ENCODE data around the gene GSC2.

Gene GSC2

GRCh38 chr22:19131685-19132015 is 18.4 kb downstream of the GSC2 start:
- DNase-seq, result no peak

GRCh38 chr22:19130959-19131684 is 19.0 kb downstream of the GSC2 start, which contains the start of gene TSSK2:
Gene TSSK2, plus strand, starts transcription at chr22:19131308. Its CDS starts 92 bp downstream, at chr22:19131400.
- no peak for DNase-seq

- no peak for DNase-seq
Measured at GRCh38 chr22:19129871-19130270, 20.2 kb downstream of the GSC2 start.

- DNase-seq, result no peak
Measured at GRCh38 chr22:19128946-19129727, 21.0 kb downstream of the GSC2 start.

GRCh38 chr22:19128009-19128401 is 22.1 kb downstream of the GSC2 start:
- DNase-seq, result no peak

GRCh38 chr22:19127329-19128008 is 22.6 kb downstream of the GSC2 start:
- no peak for DNase-seq

GRCh38 chr22:19126309-19127273 is 23.5 kb downstream of the GSC2 start:
- no peak for DNase-seq

GRCh38 chr22:19125474-19126308 is 24.4 kb downstream of the GSC2 start:
- DNase-seq, result no peak

- DNase-seq, result no peak
Measured at GRCh38 chr22:19125011-19125410, 25.1 kb downstream of the GSC2 start.

- DNase-seq, result no peak
Measured at GRCh38 chr22:19124377-19124776, 25.7 kb downstream of the GSC2 start.

GRCh38 chr22:19123936-19124335 is 26.2 kb downstream of the GSC2 start:
- DNase-seq, result no peak

GRCh38 chr22:19122752-19123492 is 27.2 kb downstream of the GSC2 start:
- DNase-seq, result no peak

GRCh38 chr22:19122143-19122751 is 27.8 kb downstream of the GSC2 start, which contains the start of gene DGCR2:
Gene DGCR2, minus strand, starts transcription at chr22:19122412. Its CDS starts 206 bp downstream, at chr22:19122206.
- peak; percentile 97 for DNase-seq

GRCh38 chr22:19121631-19122142 is 28.4 kb downstream of the GSC2 start:
- DNase-seq, result peak; percentile 18

GRCh38 chr22:19120829-19121630 is 29.1 kb downstream of the GSC2 start:
- DNase-seq, result no peak

- no peak for DNase-seq
Measured at GRCh38 chr22:19119949-19120348, 30.1 kb downstream of the GSC2 start.

- peak; percentile 23 for DNase-seq
Measured at GRCh38 chr22:19118329-19118880, 31.7 kb downstream of the GSC2 start.

GRCh38 chr22:19117111-19117512 is 33.0 kb downstream of the GSC2 start:
- DNase-seq, result no peak

GRCh38 chr22:19115628-19116027 is 34.5 kb downstream of the GSC2 start:
- no peak for DNase-seq

Measured in stimulated activated CD4-positive, alpha-beta T cell treated with anti-CD3 and anti-CD28 coated beads, Interleukin-12 subunit alpha, Interleukin-12 subunit beta, amount 100 ng/mL, for 4 hours (primary cell).